Measurements from ENCODE around the gene RASGRP4.
"Not testable (repeated sequence)": the region's sequence is repeated elsewhere in the genome, so short reads cannot be mapped to it uniquely, and the experiment has no call there.

RASGRP4 gene, protein sequence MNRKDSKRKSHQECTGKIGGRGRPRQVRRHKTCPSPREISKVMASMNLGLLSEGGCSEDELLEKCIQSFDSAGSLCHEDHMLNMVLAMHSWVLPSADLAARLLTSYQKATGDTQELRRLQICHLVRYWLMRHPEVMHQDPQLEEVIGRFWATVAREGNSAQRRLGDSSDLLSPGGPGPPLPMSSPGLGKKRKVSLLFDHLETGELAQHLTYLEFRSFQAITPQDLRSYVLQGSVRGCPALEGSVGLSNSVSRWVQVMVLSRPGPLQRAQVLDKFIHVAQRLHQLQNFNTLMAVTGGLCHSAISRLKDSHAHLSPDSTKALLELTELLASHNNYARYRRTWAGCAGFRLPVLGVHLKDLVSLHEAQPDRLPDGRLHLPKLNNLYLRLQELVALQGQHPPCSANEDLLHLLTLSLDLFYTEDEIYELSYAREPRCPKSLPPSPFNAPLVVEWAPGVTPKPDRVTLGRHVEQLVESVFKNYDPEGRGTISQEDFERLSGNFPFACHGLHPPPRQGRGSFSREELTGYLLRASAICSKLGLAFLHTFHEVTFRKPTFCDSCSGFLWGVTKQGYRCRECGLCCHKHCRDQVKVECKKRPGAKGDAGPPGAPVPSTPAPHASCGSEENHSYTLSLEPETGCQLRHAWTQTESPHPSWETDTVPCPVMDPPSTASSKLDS

DNA sequence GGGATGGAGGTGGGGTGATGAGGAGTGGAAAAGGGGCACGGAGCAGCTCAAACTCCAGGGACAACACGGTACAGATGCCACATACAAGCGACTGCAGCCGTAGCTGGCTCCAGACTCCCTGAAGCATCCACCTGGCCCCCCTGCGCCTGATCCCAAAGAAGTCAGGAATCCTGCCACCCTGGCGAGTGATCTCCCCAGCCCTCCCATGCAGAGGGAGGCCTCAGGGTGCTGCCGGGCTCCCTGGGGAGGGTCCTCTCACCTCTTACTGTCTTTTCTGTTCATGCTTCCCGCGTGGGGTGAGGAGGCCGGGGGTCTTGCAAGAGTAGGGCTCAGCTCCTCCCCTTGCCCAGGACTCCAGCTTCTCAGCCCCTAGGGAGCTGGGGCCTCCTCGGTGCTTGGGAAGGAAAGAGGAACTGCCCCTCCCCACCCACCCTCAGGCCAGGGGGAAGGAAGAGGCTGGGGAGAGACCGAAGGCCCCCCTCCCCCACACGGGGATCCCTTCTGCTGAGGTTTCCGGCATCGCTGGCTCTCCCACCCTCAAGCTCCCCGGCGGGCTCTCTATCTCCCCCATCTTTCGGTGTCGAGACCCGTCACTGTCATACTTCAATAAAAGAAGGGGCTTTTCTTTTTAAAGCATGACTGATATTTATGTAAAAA lies at the start of gene RASGRP4:
Gene RASGRP4 (minus strand): TSS at position 410 of the 657 bp plus-strand sequence. CDS start 128 bp downstream, at position 282.
- no peak for DNase-seq (ENCODE audit: low read depth in 2 of 2)

DNA sequence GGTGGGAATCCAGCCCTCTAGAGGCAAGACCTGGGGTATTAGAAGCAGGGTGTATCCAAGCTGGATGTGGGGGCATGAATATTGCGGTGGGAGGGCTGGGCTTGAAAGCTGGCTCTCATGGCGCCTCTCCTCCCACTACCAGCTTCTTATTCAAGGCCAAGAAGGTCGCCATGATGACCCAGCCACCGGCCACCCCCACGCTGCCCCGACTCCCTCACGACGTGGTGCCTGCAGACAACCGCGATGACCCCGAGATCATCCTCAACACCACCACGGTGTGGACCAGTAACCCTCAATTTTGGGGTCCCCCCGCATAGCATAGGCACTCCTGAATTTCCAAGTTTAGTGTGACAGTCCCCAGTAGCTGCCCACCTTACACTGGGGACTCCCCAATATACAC lies 49.2 kb upstream of the RASGRP4 start:
- DNase-seq (ENCODE audit: low read depth in 2 of 2), result no peak

DNA sequence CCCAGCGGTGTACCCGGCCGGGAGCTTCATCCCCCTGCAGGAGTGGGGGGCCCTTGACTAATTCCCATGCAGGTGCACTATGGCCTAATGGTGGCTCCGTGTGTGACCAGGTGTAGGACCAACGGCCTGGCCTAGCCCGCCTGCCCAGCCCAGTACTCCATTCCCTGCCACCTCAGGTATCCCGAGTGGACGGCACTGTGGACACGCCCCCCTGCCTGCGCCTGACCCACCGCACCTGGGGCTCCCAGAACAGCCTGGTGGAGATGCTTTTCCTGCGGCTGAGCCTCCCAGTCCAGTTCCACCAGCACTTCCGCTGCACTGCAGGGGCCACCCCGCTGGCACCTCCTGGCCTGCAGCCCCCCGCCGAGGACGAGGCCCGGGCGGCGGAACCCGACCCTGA lies 47.2 kb upstream of the RASGRP4 start:
- no peak for DNase-seq (ENCODE audit: low read depth in 2 of 2)

DNA sequence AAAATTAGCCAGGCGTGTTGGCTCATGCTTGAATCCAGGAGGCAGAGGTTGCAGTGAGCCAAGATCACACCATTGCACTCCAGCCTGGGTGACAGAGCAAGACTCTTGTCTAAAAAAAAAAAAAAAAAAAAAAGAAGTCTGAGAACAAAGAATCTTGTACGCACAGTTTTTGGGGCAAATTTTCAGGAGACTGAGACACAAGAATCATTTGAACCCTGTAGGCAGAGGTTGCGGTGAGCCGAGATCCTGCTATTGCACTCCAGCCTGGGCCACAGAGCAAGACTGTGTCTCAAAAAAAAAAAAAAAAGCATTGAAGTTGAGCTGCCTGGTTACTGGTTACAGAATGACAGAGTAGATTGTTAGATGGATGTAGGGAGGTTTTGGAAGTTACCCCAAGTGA lies 46.7 kb upstream of the RASGRP4 start:
- DNase-seq (ENCODE audit: low read depth in 2 of 2), result not testable (repeated sequence)

DNA sequence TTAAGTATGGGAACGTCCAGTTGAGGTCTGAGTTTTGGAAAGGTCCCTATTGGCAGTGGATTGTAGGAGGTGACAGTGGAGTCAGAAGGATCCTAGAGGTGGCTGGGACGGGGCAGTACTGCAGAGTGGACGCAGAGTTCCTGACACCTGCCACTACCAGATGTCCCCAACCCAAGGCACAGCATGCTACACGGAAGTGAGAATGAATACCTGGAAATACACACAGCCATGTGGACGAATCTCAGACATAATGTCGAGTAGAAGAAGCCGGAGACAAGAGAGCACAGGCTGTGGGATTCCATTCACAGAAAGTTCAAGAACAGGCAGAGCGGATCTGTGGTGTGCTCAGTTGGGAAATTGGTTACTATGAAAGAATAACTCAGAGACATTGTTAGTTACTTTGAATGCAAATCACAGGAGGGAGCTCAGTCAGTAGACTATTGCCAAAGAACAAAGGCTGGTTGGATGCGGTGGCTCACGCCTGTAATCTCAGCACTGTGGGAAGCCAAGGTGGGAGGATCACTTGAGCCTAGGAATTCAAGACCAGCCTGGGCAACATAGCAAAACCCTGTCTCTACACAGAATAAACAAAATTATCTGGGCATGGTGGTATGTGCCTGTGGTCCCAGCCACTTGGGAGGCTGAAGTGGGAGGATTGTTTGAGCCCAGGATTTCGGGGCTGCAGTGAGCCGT lies 44.9 kb upstream of the RASGRP4 start:
- DNase-seq (ENCODE audit: low read depth in 2 of 2), result no peak

DNA sequence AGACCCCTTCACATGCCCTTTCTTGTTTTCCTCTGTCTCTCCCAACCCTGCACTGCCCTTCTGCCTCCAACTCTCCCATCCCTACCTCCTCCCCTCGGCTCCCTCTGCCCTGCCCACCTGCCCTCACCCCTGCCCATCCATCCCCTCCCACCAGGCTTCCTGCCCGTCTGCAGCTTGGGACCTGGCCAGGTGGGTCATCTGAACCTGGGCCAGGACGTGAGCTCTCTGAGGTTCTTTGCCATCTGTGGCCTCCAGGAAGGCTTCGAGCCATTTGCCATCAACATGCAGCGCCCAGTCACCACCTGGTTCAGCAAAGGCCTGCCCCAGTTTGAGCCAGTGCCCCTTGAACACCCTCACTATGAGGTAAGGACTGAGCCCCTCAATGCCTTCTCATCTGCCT lies 43.1 kb upstream of the RASGRP4 start:
- DNase-seq (ENCODE audit: low read depth in 2 of 2), result no peak

DNA sequence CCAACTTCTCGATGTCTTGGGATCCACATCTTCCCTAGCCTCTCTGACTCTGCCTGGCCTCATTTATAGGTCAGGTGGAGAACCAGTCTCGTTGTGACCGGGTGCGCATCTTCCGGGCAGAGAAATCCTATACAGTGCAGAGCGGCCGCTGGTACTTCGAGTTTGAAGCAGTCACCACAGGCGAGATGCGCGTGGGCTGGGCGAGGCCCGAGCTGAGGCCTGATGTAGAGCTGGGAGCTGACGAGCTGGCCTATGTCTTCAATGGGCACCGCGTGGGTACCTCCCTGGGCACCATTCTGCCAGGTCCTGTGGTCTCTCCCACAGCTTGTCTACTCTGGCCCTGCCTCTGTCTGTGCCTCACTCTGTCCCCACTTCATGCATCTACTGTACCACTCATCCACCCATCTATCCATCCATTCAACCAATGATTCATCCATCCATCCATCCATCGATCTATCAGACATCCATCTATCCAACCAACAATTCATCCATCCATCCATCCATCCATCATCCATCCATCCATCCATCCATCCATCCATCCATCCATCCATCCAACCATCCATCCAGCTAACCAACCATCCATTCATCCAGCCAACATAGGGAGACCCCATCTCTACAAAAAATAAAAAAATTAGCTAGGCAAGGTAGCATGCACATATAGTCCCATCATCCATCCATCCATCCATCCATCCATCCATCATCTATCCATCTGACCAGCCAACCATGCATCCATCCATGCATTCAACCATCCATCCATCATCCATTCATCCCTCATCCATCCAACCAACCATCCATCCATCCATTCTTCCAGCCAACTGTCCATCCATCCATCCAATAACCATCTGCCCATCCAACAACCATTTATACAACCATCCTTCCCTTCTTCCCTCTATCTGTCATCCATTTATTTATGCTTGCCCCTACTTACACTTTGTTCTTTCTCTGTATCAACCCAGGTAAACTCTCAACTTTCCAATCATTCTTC lies 41.8 kb upstream of the RASGRP4 start:
- no peak for DNase-seq (ENCODE audit: low read depth in 2 of 2)

DNA sequence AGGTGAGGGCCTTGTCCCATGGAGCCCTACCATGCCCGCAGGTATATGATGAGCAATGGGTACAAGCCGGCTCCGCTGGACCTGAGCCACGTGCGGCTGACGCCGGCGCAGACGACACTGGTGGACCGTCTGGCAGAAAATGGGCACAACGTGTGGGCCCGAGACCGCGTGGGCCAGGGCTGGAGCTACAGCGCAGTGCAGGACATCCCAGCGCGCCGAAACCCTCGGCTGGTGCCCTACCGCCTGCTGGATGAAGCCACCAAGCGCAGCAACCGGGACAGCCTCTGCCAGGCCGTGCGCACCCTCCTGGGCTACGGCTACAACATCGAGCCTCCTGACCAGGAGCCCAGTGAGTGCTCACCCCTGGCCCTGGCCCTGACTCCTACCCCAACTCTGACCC lies 40.0 kb upstream of the RASGRP4 start:
- DNase-seq (ENCODE audit: low read depth in 2 of 2), result no peak

DNA sequence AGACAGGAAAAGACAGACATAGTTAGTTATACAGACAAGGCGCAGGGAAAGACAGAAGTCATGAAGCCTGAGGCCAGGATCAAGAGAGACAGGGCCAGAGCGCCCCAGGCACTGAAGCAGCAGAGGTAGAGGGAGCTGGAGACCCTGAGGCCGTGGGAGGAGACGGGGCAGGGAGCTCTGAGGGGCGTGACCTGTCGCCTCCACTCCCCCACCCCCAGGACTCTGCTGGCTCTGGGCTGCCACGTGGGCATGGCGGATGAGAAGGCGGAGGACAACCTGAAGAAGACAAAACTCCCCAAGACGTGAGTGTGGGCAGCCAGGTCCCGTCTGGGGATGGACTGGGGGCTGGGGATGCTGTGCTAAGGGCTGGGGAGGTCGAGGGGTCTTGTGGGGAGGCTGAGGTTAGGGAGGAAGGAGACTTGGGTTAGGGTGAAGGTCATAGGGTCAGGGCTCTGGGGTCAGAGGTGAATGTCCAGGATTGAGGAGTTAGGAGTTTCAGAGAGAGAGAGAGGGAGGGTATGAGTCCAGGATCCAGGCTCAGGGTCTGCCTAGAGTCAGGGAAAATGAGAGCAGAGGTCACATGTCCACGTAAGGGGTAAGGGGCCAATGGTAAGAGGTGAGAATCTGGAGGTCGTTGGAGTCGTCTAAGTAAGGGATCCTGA lies 38.5 kb upstream of the RASGRP4 start:
- no peak for DNase-seq (ENCODE audit: low read depth in 2 of 2)

DNA sequence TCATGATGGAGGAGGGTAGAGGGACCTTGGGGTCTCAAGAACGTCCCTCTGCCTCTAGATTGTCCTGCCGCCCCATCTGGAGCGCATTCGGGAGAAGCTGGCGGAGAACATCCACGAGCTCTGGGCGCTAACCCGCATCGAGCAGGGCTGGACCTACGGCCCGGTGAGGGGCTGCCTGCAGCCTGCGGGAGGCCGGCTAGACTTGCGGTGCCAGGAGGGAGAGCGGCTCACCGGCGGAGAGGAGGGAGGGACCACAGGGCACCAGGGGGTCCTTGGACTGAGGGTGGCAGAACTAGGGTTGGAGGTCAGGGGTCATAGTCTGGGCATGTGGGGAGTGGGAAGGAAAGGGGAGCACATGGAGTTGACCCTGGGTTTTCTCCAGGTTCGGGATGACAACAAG lies 37.3 kb upstream of the RASGRP4 start:
- DNase-seq (ENCODE audit: low read depth in 2 of 2), result no peak

DNA sequence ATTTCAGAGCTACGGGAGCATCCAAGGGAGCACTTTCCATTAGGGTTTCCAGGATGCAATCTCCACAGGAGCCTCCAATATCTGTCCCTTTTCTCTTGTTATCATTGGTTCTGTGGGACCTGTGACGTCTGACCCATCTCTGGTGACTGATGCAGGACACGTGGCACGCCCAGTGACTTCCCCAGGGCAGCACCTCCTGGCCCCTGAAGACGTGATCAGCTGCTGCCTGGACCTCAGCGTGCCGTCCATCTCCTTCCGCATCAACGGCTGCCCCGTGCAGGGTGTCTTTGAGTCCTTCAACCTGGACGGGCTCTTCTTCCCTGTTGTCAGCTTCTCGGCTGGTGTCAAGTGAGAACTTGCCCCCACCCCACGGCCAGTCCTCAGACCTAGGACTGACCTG lies 33.0 kb upstream of the RASGRP4 start:
- no peak for DNase-seq (ENCODE audit: low read depth in 2 of 2)

DNA sequence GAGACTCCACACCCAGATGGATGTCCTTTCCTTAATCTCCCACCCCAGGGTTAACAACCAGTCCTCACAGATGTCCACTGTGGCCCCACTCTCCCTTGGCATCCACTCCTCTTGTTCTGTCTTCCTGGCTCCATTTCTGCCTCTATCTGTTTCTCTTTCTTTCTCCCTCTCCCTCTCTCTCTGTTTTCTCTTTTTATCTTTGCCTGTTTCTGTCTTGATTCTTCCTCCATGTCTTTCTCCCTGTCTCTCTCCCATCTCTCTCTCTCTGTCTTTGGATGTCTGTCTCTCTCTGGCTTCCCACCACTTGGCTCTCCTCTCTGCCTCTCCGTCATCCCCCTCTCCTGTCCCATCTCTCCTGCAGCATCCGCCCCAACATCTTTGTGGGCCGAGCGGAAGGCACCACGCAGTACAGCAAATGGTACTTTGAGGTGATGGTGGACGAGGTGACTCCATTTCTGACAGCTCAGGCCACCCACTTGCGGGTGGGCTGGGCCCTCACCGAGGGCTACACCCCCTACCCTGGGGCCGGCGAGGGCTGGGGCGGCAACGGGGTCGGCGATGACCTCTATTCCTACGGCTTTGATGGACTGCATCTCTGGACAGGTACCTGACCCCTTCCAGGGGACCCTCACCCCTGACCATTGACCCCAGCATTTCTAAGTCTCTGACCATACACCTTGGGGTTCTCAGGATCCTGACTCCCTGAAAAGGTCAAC lies 31.8 kb upstream of the RASGRP4 start:
- DNase-seq (ENCODE audit: low read depth in 2 of 2), result no peak

DNA sequence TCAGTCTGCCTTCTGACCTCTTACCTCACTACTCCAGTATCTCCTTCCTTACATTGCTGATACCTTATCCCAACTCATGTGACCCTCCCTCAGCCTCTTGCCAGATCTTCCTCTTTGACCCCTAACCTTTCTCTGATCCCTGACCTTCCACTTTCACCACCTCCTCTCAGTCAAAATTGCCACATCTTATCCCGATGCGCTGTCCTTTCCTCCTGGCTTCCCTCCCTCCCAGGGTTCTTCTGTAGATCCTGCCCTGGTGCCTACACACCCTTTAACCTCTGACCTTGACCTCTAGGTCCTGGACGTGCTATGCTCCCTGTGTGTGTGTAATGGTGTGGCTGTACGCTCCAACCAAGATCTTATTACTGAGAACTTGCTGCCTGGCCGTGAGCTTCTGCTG lies 31.2 kb upstream of the RASGRP4 start:
- no peak for DNase-seq (ENCODE audit: low read depth in 2 of 2)

DNA sequence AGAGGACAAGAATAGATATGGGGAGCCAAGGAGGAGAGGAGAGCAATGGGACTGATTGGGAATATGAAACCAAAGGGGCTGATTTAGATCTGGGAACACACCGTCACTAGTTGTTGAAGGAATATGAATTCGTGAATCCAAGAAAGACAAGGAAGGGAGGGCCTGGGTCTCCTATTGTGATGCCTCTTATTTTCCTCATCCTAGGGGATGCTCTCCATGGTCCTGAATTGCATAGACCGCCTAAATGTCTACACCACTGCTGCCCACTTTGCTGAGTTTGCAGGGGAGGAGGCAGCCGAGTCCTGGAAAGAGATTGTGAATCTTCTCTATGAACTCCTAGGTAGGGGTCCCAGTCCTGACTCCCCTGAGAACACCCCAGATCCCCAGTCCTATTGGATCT lies 29.0 kb upstream of the RASGRP4 start:
- DNase-seq (ENCODE audit: low read depth in 2 of 2), result no peak

DNA sequence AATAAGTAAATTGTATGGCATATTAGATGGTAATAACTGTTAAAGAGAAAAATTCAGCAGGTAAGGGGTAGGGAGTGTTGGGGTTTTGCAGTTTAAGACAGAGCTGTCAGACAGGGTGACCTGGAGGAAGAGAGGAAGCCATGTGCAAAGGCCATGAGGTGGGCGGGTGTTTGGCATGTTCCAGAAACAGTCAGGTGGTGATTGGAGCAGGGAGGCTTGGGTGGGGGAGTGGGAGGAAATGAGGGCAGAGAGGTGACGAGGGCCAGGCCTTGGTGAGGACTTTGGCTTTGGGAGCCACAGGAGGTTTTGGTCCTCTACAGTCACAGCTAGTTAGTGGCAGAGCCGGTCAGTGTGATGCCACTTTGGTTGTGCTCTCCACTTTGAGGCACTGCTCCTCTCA lies 27.6 kb upstream of the RASGRP4 start:
- no peak for DNase-seq (ENCODE audit: low read depth in 2 of 2)

DNA sequence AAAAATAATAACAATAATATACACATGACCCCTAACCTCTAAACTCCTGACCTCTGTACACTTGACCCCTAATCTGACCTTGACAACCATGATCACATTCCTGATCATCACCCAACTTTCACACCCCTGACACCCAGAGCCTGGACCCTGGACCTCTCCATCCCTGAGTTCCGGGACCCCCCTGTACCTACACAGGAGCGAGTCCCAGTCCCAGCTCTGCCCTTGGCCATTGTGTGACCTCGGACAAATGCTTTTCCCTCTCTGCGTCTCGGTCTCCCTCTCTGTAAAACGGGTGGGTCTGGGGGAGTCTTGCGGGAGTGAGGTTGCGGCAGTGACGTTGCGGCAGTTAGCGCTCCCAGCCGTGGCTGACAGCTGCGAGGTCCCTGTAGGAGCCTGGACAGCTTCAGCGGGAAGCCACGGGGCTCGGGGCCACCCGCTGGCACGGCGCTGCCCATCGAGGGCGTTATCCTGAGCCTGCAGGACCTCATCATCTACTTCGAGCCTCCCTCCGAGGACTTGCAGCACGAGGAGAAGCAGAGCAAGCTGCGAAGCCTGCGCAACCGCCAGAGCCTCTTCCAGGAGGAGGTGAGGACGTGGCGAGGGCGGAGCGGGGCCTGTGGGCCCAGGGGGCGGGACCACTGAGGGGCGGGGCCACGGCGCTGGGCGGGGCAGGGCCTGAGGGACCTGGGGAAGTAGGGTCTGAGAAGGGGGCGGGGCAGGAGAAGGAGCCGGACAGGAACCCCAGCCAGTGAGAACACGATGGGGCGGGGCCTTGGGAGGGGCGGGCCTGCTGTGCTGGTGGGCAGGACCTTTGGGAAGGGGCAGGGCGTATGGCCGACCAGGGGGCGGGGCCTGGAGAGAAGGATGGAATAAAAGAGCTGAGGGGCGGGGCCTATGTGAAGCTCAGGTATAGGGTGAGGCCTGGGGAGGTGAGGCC lies 26.7 kb upstream of the RASGRP4 start:
- no peak for DNase-seq (ENCODE audit: low read depth in 2 of 2)

DNA sequence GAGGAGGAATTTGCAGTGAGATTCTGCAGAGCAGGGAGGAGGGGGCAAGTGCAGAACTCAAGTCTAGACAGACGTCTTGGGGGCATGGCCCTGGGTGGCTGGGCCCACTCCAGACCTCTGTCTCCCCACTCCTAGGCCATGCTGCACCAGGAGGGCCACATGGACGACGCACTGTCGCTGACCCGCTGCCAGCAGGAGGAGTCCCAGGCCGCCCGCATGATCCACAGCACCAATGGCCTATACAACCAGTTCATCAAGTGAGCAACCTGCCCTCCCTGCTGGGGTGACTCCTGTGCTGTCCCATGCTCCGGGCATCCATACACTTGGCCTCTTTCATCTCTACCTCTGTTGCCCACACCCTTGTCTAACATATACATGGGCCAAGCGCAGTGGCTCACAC lies 25.6 kb upstream of the RASGRP4 start:
- no peak for DNase-seq (ENCODE audit: low read depth in 2 of 2)

DNA sequence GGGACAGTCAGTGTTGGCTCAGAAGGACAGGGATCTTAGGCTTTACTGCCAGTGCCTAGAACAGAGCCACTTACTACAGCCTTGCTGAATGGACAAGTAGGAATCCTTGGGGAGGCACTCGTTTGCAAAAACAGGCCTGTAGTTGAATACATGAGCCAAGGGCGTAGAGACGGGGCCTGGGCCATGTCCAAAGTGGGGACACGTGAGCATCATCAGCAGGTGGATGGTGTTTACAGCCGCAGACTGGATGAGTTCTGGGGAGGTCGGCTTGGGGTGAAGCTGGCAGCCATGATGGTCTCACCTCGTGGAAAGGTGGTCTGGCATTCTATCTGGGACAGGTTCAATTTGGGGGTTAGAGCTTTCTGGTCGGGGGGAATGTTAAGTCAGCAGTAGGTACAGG lies 25.0 kb upstream of the RASGRP4 start:
- DNase-seq (ENCODE audit: low read depth in 2 of 2), result no peak

DNA sequence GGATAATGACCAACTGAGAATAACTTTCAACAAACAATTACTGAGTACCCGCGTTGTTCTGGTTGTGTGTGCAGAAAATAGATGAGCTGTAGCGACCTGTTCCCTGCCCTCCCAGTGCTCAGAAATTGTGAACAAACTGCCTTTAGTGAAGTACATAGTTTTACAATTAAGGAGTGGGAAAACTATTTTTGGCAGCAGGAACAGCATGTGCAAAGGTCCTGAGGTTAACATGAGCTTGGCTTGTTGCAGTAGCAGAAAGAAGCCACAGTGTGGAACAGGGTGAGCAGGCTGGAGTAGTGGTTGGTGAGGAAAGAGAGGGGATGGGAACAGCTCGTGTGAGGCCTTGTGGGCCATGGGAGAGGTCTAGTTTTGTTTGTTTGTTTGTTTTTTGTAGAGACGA lies 23.5 kb upstream of the RASGRP4 start:
- DNase-seq (ENCODE audit: low read depth in 2 of 2), result no peak

Data from stimulated activated CD8-positive, alpha-beta memory T cell treated with anti-CD3 and anti-CD28 coated beads, Interleukin-7, amount 100 ng/mL, for 1 hour (primary cell).